ENCODE results near the gene GABRB1.
"Not testable (repeated sequence)": the region's sequence is repeated elsewhere in the genome, so short reads cannot be mapped to it uniquely, and the experiment has no call there.

The GABRB1 gene

GRCh38 chr4:47275595-47275994, 244.2 kb downstream of the GABRB1 start:
- Histone ChIP-seq H3K18ac (ENCODE audit: low read length) (no peak overlapping the region), H3K4me1 (ENCODE audit: control insufficient read depth, low read depth, low read length) (no peaks in the 10 kb centered on the region), H2AK5ac (ENCODE audit: low read length) (no peak overlapping the region), H4K8ac (ENCODE audit: low read depth, low read length) (no peak overlapping the region), H3K27me3 (ENCODE audit: insufficient read depth, low read length, poor library complexity) (no peaks in the 10 kb centered on the region), H3K4me3 (ENCODE audit: low read length) (no peak overlapping the region), H3K23ac (ENCODE audit: low read length) (no peak overlapping the region), H3K4me2 (ENCODE audit: low read length) (no peak overlapping the region), H3K27ac (ENCODE audit: low read depth, low read length) (no peak overlapping the region), H4K5ac (ENCODE audit: low read length) (no peak overlapping the region), H2BK120ac (ENCODE audit: low read depth, low read length) (no peak overlapping the region), H3K56ac (ENCODE audit: low read length) (no peak overlapping the region), H3K36me3 (ENCODE audit: control insufficient read depth, insufficient read depth, low read length) (no peaks in the 10 kb centered on the region), H3K9ac (ENCODE audit: low read length) (no peak overlapping the region), H2BK15ac (replicated peaks; ENCODE audit: low read depth) (no peak overlapping the region), H2BK5ac (ENCODE audit: low read length) (no peak overlapping the region), H3K79me2 (ENCODE audit: control insufficient read depth, insufficient read depth, low read length) (no peaks in the 10 kb centered on the region), H3K79me1 (ENCODE audit: low read length) (no peaks in the 10 kb centered on the region), H3K4ac (ENCODE audit: low read depth, low read length) (no peak overlapping the region)
- DNase-seq: no peak
- WGBS (ENCODE audit: extremely low coverage, insufficient coverage, low lambda C conversion rate): no CpG with 5 or more reads among the region's 2 CpGs

- H2AK5ac ChIP-seq (ENCODE audit: low read length): no peak overlapping the region
- no peaks in the 10 kb centered on the region for H3K79me2 ChIP-seq (ENCODE audit: control insufficient read depth, insufficient read depth, low read length)
- H2BK120ac ChIP-seq (ENCODE audit: low read depth, low read length): no peak overlapping the region
- no peak overlapping the region for H4K8ac ChIP-seq (ENCODE audit: low read depth, low read length)
- H2BK15ac ChIP-seq (replicated peaks; ENCODE audit: low read depth): no peak overlapping the region
- H3K27ac ChIP-seq (ENCODE audit: low read depth, low read length): no peak overlapping the region
- no peaks in the 10 kb centered on the region for H3K36me3 ChIP-seq (ENCODE audit: control insufficient read depth, insufficient read depth, low read length)
- no peaks in the 10 kb centered on the region for H3K79me1 ChIP-seq (ENCODE audit: low read length)
- no peak overlapping the region for H3K4ac ChIP-seq (ENCODE audit: low read depth, low read length)
- no peak overlapping the region for H3K9ac ChIP-seq (ENCODE audit: low read length)
- no peak overlapping the region for H3K4me3 ChIP-seq (ENCODE audit: low read length)
- WGBS (ENCODE audit: extremely low coverage, insufficient coverage, low lambda C conversion rate): no CpG with 5 or more reads among the region's 2 CpGs
- H3K4me1 ChIP-seq (ENCODE audit: control insufficient read depth, low read depth, low read length): no peaks in the 10 kb centered on the region
- no peak overlapping the region for H3K23ac ChIP-seq (ENCODE audit: low read length)
- no peaks in the 10 kb centered on the region for H3K27me3 ChIP-seq (ENCODE audit: insufficient read depth, low read length, poor library complexity)
- H2BK5ac ChIP-seq (ENCODE audit: low read length): no peak overlapping the region
- no peak overlapping the region for H3K18ac ChIP-seq (ENCODE audit: low read length)
- no peak for DNase-seq
- H3K56ac ChIP-seq (ENCODE audit: low read length): no peak overlapping the region
- no peak overlapping the region for H4K5ac ChIP-seq (ENCODE audit: low read length)
- no peak overlapping the region for H3K4me2 ChIP-seq (ENCODE audit: low read length)
Observed at GRCh38 chr4:47278631-47279030, 247.3 kb downstream of the GABRB1 start.

- no peak overlapping the region for H2BK15ac ChIP-seq (replicated peaks; ENCODE audit: low read depth)
- no peaks in the 10 kb centered on the region for H3K79me1 ChIP-seq (ENCODE audit: low read length)
- H2BK120ac ChIP-seq (ENCODE audit: low read depth, low read length): no peak overlapping the region
- peak; percentile 58 for DNase-seq
- H3K23ac ChIP-seq (ENCODE audit: low read length): no peak overlapping the region
- H2AK5ac ChIP-seq (ENCODE audit: low read length): no peak overlapping the region
- H3K18ac ChIP-seq (ENCODE audit: low read length): no peak overlapping the region
- H2BK5ac ChIP-seq (ENCODE audit: low read length): no peak overlapping the region
- no peak overlapping the region for H3K9ac ChIP-seq (ENCODE audit: low read length)
- no peak overlapping the region for H3K27ac ChIP-seq (ENCODE audit: low read depth, low read length)
- no CpG with 5 or more reads among the region's 2 CpGs for WGBS (ENCODE audit: extremely low coverage, insufficient coverage, low lambda C conversion rate)
- no peaks in the 10 kb centered on the region for H3K36me3 ChIP-seq (ENCODE audit: control insufficient read depth, insufficient read depth, low read length)
- H3K4me3 ChIP-seq (ENCODE audit: low read length): no peak overlapping the region
- no peak overlapping the region for H3K4ac ChIP-seq (ENCODE audit: low read depth, low read length)
- H3K79me2 ChIP-seq (ENCODE audit: control insufficient read depth, insufficient read depth, low read length): no peaks in the 10 kb centered on the region
- no peaks in the 10 kb centered on the region for H3K27me3 ChIP-seq (ENCODE audit: insufficient read depth, low read length, poor library complexity)
- no peak overlapping the region for H4K8ac ChIP-seq (ENCODE audit: low read depth, low read length)
- H4K5ac ChIP-seq (ENCODE audit: low read length): no peak overlapping the region
- no peak overlapping the region for H3K4me2 ChIP-seq (ENCODE audit: low read length)
- H3K4me1 ChIP-seq (ENCODE audit: control insufficient read depth, low read depth, low read length): no peaks in the 10 kb centered on the region
- no peak overlapping the region for H3K56ac ChIP-seq (ENCODE audit: low read length)
Observed at GRCh38 chr4:47287735-47288134, 256.4 kb downstream of the GABRB1 start.

DNA sequence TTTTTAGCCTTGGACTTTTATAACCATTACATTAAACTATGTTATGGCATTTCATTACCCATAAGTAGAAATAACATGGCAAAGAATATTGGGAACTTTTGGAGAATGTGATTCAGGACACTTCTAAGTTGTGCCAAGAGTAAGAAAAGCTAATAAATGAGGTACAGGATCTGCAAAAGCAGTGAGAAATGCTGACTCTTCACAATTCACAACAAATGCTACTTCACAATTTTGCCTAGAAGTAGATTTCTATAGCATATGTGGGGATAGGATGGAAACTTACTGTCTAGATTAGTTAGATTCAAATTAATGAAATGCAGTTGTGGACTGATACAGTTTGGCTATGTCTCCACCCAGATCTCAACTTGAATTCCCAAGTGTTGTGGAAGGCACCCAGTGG, 258.4 kb downstream of the GABRB1 start:
- Histone ChIP-seq H3K79me2 (ENCODE audit: control insufficient read depth, insufficient read depth, low read length) (no peaks in the 10 kb centered on the region), H3K79me1 (ENCODE audit: low read length) (no peaks in the 10 kb centered on the region), H4K8ac (ENCODE audit: low read depth, low read length) (no peak overlapping the region), H2BK120ac (ENCODE audit: low read depth, low read length) (no peak overlapping the region), H3K18ac (ENCODE audit: low read length) (no peak overlapping the region), H2AK5ac (ENCODE audit: low read length) (no peak overlapping the region), H3K23ac (ENCODE audit: low read length) (no peak overlapping the region), H3K27ac (ENCODE audit: low read depth, low read length) (no peak overlapping the region), H3K4me1 (ENCODE audit: control insufficient read depth, low read depth, low read length) (no peaks in the 10 kb centered on the region), H3K56ac (ENCODE audit: low read length) (no peak overlapping the region), H3K4me2 (ENCODE audit: low read length) (no peak overlapping the region), H3K36me3 (ENCODE audit: control insufficient read depth, insufficient read depth, low read length) (no peaks in the 10 kb centered on the region), H3K4me3 (ENCODE audit: low read length) (no peak overlapping the region), H3K4ac (ENCODE audit: low read depth, low read length) (no peak overlapping the region), H3K9ac (ENCODE audit: low read length) (no peak overlapping the region), H3K27me3 (ENCODE audit: insufficient read depth, low read length, poor library complexity) (no peaks in the 10 kb centered on the region), H2BK5ac (ENCODE audit: low read length) (no peak overlapping the region), H2BK15ac (replicated peaks; ENCODE audit: low read depth) (no peak overlapping the region), H4K5ac (ENCODE audit: low read length) (no peak overlapping the region)
- DNase-seq: no peak

DNA sequence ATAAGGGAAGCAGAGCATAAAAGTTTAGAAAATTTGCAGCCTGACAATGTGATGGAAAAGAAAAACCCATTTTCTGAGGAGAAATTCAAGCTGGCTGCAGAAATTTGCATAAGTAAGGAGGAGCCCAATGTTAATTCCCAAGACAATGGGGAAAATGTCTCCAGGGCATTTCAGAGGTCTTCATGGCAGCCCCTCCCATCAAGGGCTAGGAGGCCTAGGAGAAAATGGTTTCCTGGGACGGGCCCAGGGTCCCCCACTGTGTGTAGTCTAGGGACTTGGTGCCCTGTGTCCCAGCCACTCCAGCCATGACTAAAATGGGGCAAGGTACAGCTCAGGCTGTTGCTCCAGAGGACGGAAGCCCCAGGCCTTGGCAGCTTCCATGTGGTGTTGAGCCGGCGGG, 259.5 kb downstream of the GABRB1 start:
- not testable (repeated sequence) for H3K18ac ChIP-seq (ENCODE audit: low read length); H3K79me2 ChIP-seq (ENCODE audit: control insufficient read depth, insufficient read depth, low read length); H3K56ac ChIP-seq (ENCODE audit: low read length); DNase-seq; H3K4me2 ChIP-seq (ENCODE audit: low read length); H2BK15ac ChIP-seq (replicated peaks; ENCODE audit: low read depth); H3K23ac ChIP-seq (ENCODE audit: low read length); H3K27ac ChIP-seq (ENCODE audit: low read depth, low read length); H3K27me3 ChIP-seq (ENCODE audit: insufficient read depth, low read length, poor library complexity); H4K8ac ChIP-seq (ENCODE audit: low read depth, low read length); H3K4ac ChIP-seq (ENCODE audit: low read depth, low read length); H3K36me3 ChIP-seq (ENCODE audit: control insufficient read depth, insufficient read depth, low read length); H2BK5ac ChIP-seq (ENCODE audit: low read length); H3K79me1 ChIP-seq (ENCODE audit: low read length); H4K5ac ChIP-seq (ENCODE audit: low read length); H3K4me1 ChIP-seq (ENCODE audit: control insufficient read depth, low read depth, low read length); H2AK5ac ChIP-seq (ENCODE audit: low read length); H3K4me3 ChIP-seq (ENCODE audit: low read length); H3K9ac ChIP-seq (ENCODE audit: low read length); H2BK120ac ChIP-seq (ENCODE audit: low read depth, low read length)
- WGBS (ENCODE audit: extremely low coverage, insufficient coverage, low lambda C conversion rate): no CpG with 5 or more reads among the region's 4 CpGs

DNA sequence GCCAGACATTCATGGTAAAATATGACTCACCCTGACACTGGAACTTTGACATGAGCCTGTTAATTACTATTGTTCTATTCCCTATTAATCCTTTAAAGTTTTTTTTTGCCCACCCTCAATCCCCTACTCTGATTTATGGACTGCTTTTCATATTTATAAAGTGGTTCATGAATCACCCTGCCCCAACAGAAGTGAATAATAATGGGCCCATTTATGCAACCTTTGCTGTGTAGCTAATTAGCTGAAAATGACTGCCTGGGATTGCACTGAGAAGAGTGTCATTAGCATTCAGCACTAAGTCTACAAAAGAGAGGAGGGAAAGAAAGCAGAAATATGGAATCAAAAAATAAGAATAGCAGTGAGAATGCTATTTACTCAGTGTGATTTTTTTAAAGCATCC, 277.8 kb downstream of the GABRB1 start:
- H3K4ac ChIP-seq (ENCODE audit: low read depth, low read length): no peak overlapping the region
- no peaks in the 10 kb centered on the region for H3K36me3 ChIP-seq (ENCODE audit: control insufficient read depth, insufficient read depth, low read length)
- no peak overlapping the region for H3K4me3 ChIP-seq (ENCODE audit: low read length)
- no peaks in the 10 kb centered on the region for H3K27me3 ChIP-seq (ENCODE audit: insufficient read depth, low read length, poor library complexity)
- H3K79me1 ChIP-seq (ENCODE audit: low read length): no peaks in the 10 kb centered on the region
- H3K56ac ChIP-seq (ENCODE audit: low read length): no peak overlapping the region
- H2BK15ac ChIP-seq (replicated peaks; ENCODE audit: low read depth): no peak overlapping the region
- H4K8ac ChIP-seq (ENCODE audit: low read depth, low read length): no peak overlapping the region
- H2BK120ac ChIP-seq (ENCODE audit: low read depth, low read length): no peak overlapping the region
- H4K5ac ChIP-seq (ENCODE audit: low read length): no peak overlapping the region
- no peak overlapping the region for H3K4me2 ChIP-seq (ENCODE audit: low read length)
- H3K23ac ChIP-seq (ENCODE audit: low read length): no peak overlapping the region
- H3K18ac ChIP-seq (ENCODE audit: low read length): no peak overlapping the region
- no peaks in the 10 kb centered on the region for H3K79me2 ChIP-seq (ENCODE audit: control insufficient read depth, insufficient read depth, low read length)
- no peaks in the 10 kb centered on the region for H3K4me1 ChIP-seq (ENCODE audit: control insufficient read depth, low read depth, low read length)
- H3K27ac ChIP-seq (ENCODE audit: low read depth, low read length): no peak overlapping the region
- DNase-seq: no peak
- no peak overlapping the region for H2BK5ac ChIP-seq (ENCODE audit: low read length)
- H2AK5ac ChIP-seq (ENCODE audit: low read length): no peak overlapping the region
- no peak overlapping the region for H3K9ac ChIP-seq (ENCODE audit: low read length)

All from mesendoderm (in vitro differentiated cells).